Nephron progenitor cell (in vitro differentiated cells): Measurements from ENCODE around the gene HSD11B2.

Experiments used
- DNase-seq: peaks from one replicate; pipeline ENCODE4 v3.0.0; 2021
- H3K27ac Mint-ChIP-seq: 2 replicates; pipeline ENCODE4 v1.8.0; 2021; ENCODE audit warnings: mild to moderate bottlenecking, moderate library complexity, mixed read lengths
- H3K27me3 Mint-ChIP-seq: 2 replicates; pipeline ENCODE4 v1.8.0; 2021; ENCODE audit warnings: mild to moderate bottlenecking, low read depth, mixed read lengths; ENCODE audit not compliant: poor library complexity
- H3K36me3 Mint-ChIP-seq: 2 replicates; pipeline ENCODE4 v1.8.0; 2021; ENCODE audit warnings: low read depth, mixed read lengths
- H3K4me1 Mint-ChIP-seq: 2 replicates; pipeline ENCODE4 v1.8.0; 2021; ENCODE audit warnings: mixed read lengths
- H3K4me3 Mint-ChIP-seq: 2 replicates; pipeline ENCODE4 v1.8.0; 2021; ENCODE audit warnings: mild to moderate bottlenecking, moderate library complexity, mixed read lengths
- H3K9me3 Mint-ChIP-seq: 2 replicates; pipeline ENCODE4 v1.8.0; 2021; ENCODE audit warnings: mild to moderate bottlenecking, moderate library complexity, mixed read lengths
- CTCF ChIP-seq: fragments of 200-600 bp; sonication (generic); IDR thresholded peaks from 2 replicates; pipeline ENCODE4 v1.5.0; 2021; ENCODE audit warnings: antibody characterized with exemption

The HSD11B2 gene

GRCh38 chr16:67480833-67481560 is 50.1 kb downstream of the HSD11B2 start, which contains the start of gene ATP6V0D1:
ATP6V0D1 (minus strand) TSS chr16:67481157; CDS start chr16:67481086, 71 bp downstream.
- peak; percentile 85 for TF ChIP-seq CTCF
- Mint-ChIP-seq H3K4me3 (peak within 1 kb of the TSS; percentile 100), H3K27me3 (no peaks in the 10 kb centered on the region), H3K27ac (peak within 1 kb of the TSS; percentile 100), H3K9me3 (no peaks in the 10 kb centered on the region), H3K4me1 (peaks cover 33% of the 10 kb centered on the region), H3K36me3 (peaks cover 6% of the 10 kb centered on the region)
- DNase-seq, result peak; percentile 100

- TF ChIP-seq CTCF, result no peak
- Mint-ChIP-seq H3K4me3 (peak overlapping the region; percentile 100), H3K4me1 (peaks cover 33% of the 10 kb centered on the region), H3K27me3 (no peaks in the 10 kb centered on the region), H3K27ac (peak overlapping the region; percentile 97), H3K9me3 (no peaks in the 10 kb centered on the region), H3K36me3 (peaks cover 6% of the 10 kb centered on the region)
- no peak for DNase-seq
Observed at GRCh38 chr16:67481561-67482232, 50.8 kb downstream of the HSD11B2 start.

- TF ChIP-seq CTCF, result no peak
- H3K27ac Mint-ChIP-seq, result no peak overlapping the region
- H3K9me3 Mint-ChIP-seq, result no peaks in the 10 kb centered on the region
- H3K4me3 Mint-ChIP-seq, result peak overlapping the region; percentile 100
- H3K4me1 Mint-ChIP-seq, result peaks cover 33% of the 10 kb centered on the region
- no peak for DNase-seq
- H3K27me3 Mint-ChIP-seq, result no peaks in the 10 kb centered on the region
- H3K36me3 Mint-ChIP-seq, result peaks cover 6% of the 10 kb centered on the region
Observed at GRCh38 chr16:67482233-67482924, 51.5 kb downstream of the HSD11B2 start.

- peaks cover 6% of the 10 kb centered on the region for H3K36me3 Mint-ChIP-seq
- H3K4me1 Mint-ChIP-seq, result peaks cover 38% of the 10 kb centered on the region
- H3K9me3 Mint-ChIP-seq, result no peaks in the 10 kb centered on the region
- TF ChIP-seq CTCF, result no peak
- DNase-seq, result no peak
- H3K27me3 Mint-ChIP-seq, result no peaks in the 10 kb centered on the region
- peak within 1 kb of the TSS; percentile 100 for H3K4me3 Mint-ChIP-seq
- H3K27ac Mint-ChIP-seq, result no peak within 1 kb of the TSS
Observed at GRCh38 chr16:67483150-67483549, 52.2 kb downstream of the HSD11B2 start, which contains the start of gene AGRP. AGRP (minus strand) TSS chr16:67483547; CDS start chr16:67483398, 149 bp downstream.

GRCh38 chr16:67483731-67484525 is 53.0 kb downstream of the HSD11B2 start:
- Mint-ChIP-seq H3K4me1 (peaks cover 41% of the 10 kb centered on the region), H3K27me3 (no peaks in the 10 kb centered on the region), H3K4me3 (no peak overlapping the region), H3K36me3 (peaks cover 6% of the 10 kb centered on the region), H3K9me3 (no peaks in the 10 kb centered on the region), H3K27ac (no peak overlapping the region)
- no peak for TF ChIP-seq CTCF
- no peak for DNase-seq
